ENCODE measurements around the gene VPS36.
A peak's percentile ranks its signal among the peaks of the same experiment; 100 is the strongest.
"Not testable (repeated sequence)": the region's sequence is repeated elsewhere in the genome, so short reads cannot be mapped to it uniquely, and the experiment has no call there.

VPS36 gene

GRCh38 chr13:52446265-52446664, 4.2 kb downstream of the VPS36 start:
- DNase-seq (ENCODE audit: low spot score) = no peak

GRCh38 chr13:52432456-52432855, 18.0 kb downstream of the VPS36 start:
- DNase-seq (ENCODE audit: low spot score) = no peak

- no peak for DNase-seq (ENCODE audit: low spot score)
Observed at GRCh38 chr13:52428295-52428694, 22.1 kb downstream of the VPS36 start.

GRCh38 chr13:52421216-52421615, 29.2 kb downstream of the VPS36 start:
- DNase-seq (ENCODE audit: low spot score) = no peak

GRCh38 chr13:52419080-52419479, 31.4 kb downstream of the VPS36 start:
- no peak for DNase-seq (ENCODE audit: low spot score)

GRCh38 chr13:52414963-52415362, 35.5 kb downstream of the VPS36 start:
- DNase-seq (ENCODE audit: low spot score) = no peak

- no peak for DNase-seq (ENCODE audit: low spot score)
Observed at GRCh38 chr13:52414051-52414450, 36.4 kb downstream of the VPS36 start.

- DNase-seq (ENCODE audit: low spot score) = no peak
Observed at GRCh38 chr13:52412128-52412527, 38.3 kb downstream of the VPS36 start.

GRCh38 chr13:52411629-52412028, 38.8 kb downstream of the VPS36 start:
- DNase-seq (ENCODE audit: low spot score) = no peak

GRCh38 chr13:52408071-52408658, 42.3 kb downstream of the VPS36 start:
- DNase-seq (ENCODE audit: low spot score) = not testable (repeated sequence)

GRCh38 chr13:52407436-52407835, 43.0 kb downstream of the VPS36 start:
- DNase-seq (ENCODE audit: low spot score) = not testable (repeated sequence)

GRCh38 chr13:52406629-52407028, 43.8 kb downstream of the VPS36 start:
- DNase-seq (ENCODE audit: low spot score) = no peak

- peak; percentile 62 for DNase-seq (ENCODE audit: low spot score)
Observed at GRCh38 chr13:52405767-52406494, 44.5 kb downstream of the VPS36 start, which contains the start of gene THSD1. THSD1 (minus strand) TSS chr13:52406172; CDS start chr13:52402600, 3,572 bp downstream.

GRCh38 chr13:52405369-52405766, 45.1 kb downstream of the VPS36 start:
- no peak for DNase-seq (ENCODE audit: low spot score)

- DNase-seq (ENCODE audit: low spot score) = no peak
Observed at GRCh38 chr13:52399708-52400107, 50.7 kb downstream of the VPS36 start.

GRCh38 chr13:52399046-52399445, 51.4 kb downstream of the VPS36 start:
- no peak for DNase-seq (ENCODE audit: low spot score)

GRCh38 chr13:52395704-52396103, 54.7 kb downstream of the VPS36 start:
- no peak for DNase-seq (ENCODE audit: low spot score)

GRCh38 chr13:52394586-52394985, 55.8 kb downstream of the VPS36 start:
- no peak for DNase-seq (ENCODE audit: low spot score)

GRCh38 chr13:52393572-52394357, 56.7 kb downstream of the VPS36 start:
- no peak for DNase-seq (ENCODE audit: low spot score)

- DNase-seq (ENCODE audit: low spot score) = no peak
Observed at GRCh38 chr13:52387721-52388120, 62.7 kb downstream of the VPS36 start.

- no peak for DNase-seq (ENCODE audit: low spot score)
Observed at GRCh38 chr13:52385870-52386269, 64.6 kb downstream of the VPS36 start.

- no peak for DNase-seq (ENCODE audit: low spot score)
Observed at GRCh38 chr13:52383366-52383765, 67.1 kb downstream of the VPS36 start.

GRCh38 chr13:52378312-52378711, 72.1 kb downstream of the VPS36 start:
- DNase-seq (ENCODE audit: low spot score) = no peak

Data from ecto neural progenitor cell (in vitro differentiated cells).